NCI-H1417 (cell line): Measurements from ENCODE around the gene ROCK2.

Source experiments
- DNase-seq, 3 experiments: peaks; one replicate each; lab custom pipeline; 2025; lab: John Stamatoyannopoulos, UW

ROCK2 gene

GRCh38 chr2:11309706-11310105 is 34.7 kb downstream of the ROCK2 start:
- no peak for DNase-seq

GRCh38 chr2:11307764-11308415 is 36.5 kb downstream of the ROCK2 start:
- no peak for DNase-seq

- no peak for DNase-seq
Measured at GRCh38 chr2:11305958-11306357, 38.5 kb downstream of the ROCK2 start.

- DNase-seq: no peak
Measured at GRCh38 chr2:11305338-11305737, 39.1 kb downstream of the ROCK2 start.

GRCh38 chr2:11304476-11304875 is 40.0 kb downstream of the ROCK2 start:
- DNase-seq: no peak

- DNase-seq: no peak
Measured at GRCh38 chr2:11303290-11304013, 41.0 kb downstream of the ROCK2 start.

- DNase-seq: no peak
Measured at GRCh38 chr2:11299439-11299838, 45.0 kb downstream of the ROCK2 start.

GRCh38 chr2:11298592-11298991 is 45.8 kb downstream of the ROCK2 start:
- DNase-seq: no peak

GRCh38 chr2:11296401-11296800 is 48.0 kb downstream of the ROCK2 start:
- no peak for DNase-seq

- DNase-seq: no peak
Measured at GRCh38 chr2:11292464-11293255, 51.8 kb downstream of the ROCK2 start.

GRCh38 chr2:11290713-11291112 is 53.7 kb downstream of the ROCK2 start:
- DNase-seq: no peak

- no peak for DNase-seq
Measured at GRCh38 chr2:11290211-11290610, 54.2 kb downstream of the ROCK2 start.

- DNase-seq: no peak
Measured at GRCh38 chr2:11288431-11288830, 56.0 kb downstream of the ROCK2 start.

- DNase-seq: no peak
Measured at GRCh38 chr2:11286749-11287148, 57.7 kb downstream of the ROCK2 start.

- DNase-seq: no peak
Measured at GRCh38 chr2:11286323-11286722, 58.1 kb downstream of the ROCK2 start.

- no peak for DNase-seq
Measured at GRCh38 chr2:11285499-11285898, 58.9 kb downstream of the ROCK2 start.

GRCh38 chr2:11281186-11281585 is 63.2 kb downstream of the ROCK2 start:
- no peak for DNase-seq

GRCh38 chr2:11280713-11281112 is 63.7 kb downstream of the ROCK2 start:
- DNase-seq: no peak

GRCh38 chr2:11279398-11279797 is 65.0 kb downstream of the ROCK2 start:
- no peak for DNase-seq

- DNase-seq: no peak
Measured at GRCh38 chr2:11278219-11278618, 66.2 kb downstream of the ROCK2 start.

GRCh38 chr2:11275910-11276309 is 68.5 kb downstream of the ROCK2 start:
- DNase-seq: no peak

- no peak for DNase-seq
Measured at GRCh38 chr2:11270891-11271290, 73.5 kb downstream of the ROCK2 start.

GRCh38 chr2:11267931-11268330 is 76.5 kb downstream of the ROCK2 start:
- no peak for DNase-seq
